HS-5 (cell line): Measurements from ENCODE around the gene ARHGEF1.

Experiments used
- DNase-seq: peaks from one replicate; pipeline ENCODE4 v3.0.0-alpha.2; 2012; ENCODE audit warnings: low read depth

Gene ARHGEF1

DNA sequence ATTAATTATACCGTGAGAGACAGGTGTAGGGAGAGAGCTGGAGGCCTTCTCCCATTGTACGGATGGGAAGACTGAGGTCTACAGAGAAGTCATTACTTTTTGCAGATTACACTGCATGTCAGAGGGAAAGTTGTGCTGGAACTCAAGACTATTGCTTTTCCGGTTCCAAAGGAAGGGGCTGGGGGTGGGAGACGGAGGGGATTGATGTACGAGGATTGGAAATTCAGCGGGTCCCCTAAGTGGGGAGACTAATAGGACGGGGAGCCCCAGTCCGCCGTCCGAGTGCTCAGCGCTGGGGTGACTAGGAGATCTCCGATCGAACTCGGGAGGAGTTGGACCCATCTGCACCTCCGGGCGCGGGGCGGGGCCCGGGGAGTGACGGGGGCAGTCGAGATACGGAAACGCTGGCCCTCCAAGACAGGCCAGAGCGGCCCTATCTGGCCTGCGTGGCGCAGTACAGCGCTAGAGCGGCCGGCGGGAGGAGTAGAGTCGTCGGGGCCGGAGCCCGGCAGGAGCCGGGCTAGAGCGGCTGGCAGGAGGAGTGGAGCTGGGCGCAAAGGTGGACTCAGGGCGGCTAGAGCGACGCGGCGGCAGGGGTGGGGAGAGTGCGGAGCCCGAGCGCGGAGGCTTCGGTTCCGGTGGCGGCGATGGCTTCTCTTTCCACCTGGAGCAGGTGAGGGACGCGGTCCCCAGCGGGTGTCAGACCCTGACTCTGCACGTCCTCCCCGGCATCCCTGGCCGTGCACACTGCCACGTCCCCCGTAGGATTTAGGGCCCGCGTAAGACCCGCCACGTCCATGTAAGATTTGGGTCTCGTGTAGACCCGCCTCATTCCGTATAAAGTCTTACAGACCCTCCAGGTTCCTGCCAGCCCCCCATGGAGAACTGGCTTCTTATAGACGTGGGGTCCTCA is 1.1 kb downstream of the ARHGEF1 start:
- peak; percentile 78 for DNase-seq

- DNase-seq: no peak
Measured at GRCh38 chr19:41886761-41887710, 4.1 kb downstream of the ARHGEF1 start.

- no peak for DNase-seq
Measured at GRCh38 chr19:41887711-41888382, 4.9 kb downstream of the ARHGEF1 start.

DNA sequence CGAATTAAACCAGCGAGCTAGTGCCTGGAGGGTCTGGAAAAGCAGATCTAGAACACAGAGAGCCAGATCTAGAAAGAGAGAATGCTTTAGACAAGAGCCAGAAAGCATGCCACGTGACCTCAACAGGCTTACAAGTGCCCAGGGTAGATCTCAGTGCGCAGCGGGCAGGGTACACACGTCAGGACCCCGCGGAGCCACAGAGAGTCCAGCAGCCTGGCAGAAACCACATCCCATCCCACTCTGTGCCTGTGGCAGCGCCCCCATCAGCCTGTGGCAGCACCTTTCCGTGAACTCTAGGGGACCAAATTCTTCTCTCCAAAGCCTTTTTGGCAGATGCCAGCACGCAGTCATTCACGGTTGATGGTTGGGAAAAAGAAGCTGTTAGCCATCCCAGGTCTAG is 5.9 kb downstream of the ARHGEF1 start:
- DNase-seq: no peak

DNA sequence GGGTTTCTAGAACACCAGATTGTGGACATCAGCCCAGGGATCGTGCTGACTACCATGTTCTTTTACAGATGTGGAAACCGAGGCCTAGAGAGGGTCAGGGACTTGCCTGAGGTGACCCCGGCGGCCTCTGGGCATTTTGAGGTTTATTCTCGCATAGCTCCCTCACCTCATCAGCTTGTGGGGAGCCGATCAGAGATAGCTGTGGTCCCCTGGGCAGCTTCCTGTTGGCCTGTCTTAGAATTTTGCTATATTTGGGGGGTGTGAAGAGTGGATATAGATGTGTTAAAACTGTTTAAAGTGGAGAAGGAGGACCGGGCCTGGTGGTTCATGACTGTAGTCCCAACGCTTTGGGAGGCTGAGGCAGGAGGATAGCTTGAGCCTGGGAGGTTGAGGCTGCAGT is 6.9 kb downstream of the ARHGEF1 start:
- no peak for DNase-seq

GRCh38 chr19:41890936-41891335 is 8.0 kb downstream of the ARHGEF1 start:
- no peak for DNase-seq

DNA sequence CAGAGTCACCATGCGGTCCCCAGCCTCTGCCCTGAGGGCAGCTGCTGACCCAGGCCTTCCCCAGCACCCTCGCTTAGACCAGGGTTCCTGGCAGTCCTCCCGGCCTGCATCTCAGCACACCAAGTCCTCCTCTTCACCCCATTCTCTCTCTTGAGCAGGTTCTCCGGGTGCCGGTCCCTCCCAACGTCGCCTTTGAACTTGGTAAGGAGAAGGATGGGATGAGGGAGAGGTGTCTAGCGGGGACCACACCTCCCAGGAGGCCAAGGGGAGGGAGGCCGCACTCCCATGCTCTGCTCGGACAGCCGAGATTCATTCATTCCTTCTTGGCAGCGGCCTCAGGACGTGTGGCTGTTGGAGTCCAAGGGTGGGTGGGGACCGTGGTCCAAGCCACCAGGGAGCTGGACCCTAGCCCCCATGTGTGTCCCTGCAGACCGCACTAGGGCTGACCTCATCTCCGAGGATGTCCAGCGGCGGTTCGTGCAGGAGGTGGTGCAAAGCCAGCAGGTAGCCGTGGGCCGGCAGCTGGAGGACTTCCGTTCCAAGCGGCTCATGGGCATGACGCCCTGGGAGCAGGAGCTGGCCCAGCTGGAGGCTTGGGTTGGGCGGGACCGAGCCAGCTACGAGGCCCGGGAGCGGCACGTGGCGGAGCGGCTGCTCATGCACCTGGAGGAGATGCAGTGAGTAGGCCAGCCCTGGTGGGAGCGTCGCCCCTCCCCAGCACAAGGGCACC is 9.4 kb downstream of the ARHGEF1 start:
- DNase-seq: no peak

DNA sequence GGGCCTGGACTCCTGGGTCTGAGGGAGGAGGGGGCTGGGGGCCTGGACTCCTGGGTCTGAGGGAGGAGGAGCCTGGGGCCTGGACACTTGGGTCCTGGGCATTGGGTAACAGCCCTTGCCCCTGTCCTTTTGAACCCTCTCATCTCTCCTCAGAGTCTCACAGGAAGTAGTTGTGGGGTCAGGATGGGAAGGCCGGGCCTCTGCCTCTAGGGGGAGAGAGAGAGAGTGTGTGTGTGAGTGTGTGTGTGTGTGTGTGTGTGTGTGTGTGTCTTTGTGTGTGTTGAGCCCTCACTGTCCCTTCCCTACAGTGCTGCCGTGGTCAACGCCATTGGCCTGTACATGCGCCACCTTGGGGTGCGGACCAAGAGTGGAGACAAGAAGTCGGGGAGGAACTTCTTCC is 10.9 kb downstream of the ARHGEF1 start:
- DNase-seq: no peak

DNA sequence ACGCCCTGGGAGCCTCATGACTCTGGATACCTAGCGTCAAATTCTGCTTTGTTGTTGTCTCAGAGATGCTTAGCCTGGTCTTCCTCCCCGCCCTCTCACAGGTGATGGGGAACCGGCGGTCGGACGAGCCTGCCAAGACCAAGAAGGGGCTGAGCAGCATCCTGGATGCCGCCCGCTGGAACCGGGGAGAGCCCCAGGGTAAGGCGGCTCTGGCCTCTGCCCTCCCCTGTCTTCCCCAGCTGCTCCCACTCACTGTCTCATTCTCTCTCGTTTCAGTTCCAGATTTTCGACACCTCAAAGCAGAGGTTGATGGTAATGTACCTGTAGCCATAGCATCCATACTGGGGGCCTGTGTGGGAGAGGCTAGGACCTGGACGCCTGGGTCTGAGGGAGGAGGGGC is 11.4 kb downstream of the ARHGEF1 start:
- DNase-seq: no peak

GRCh38 chr19:41895745-41896580 is 13.0 kb downstream of the ARHGEF1 start:
- no peak for DNase-seq

DNA sequence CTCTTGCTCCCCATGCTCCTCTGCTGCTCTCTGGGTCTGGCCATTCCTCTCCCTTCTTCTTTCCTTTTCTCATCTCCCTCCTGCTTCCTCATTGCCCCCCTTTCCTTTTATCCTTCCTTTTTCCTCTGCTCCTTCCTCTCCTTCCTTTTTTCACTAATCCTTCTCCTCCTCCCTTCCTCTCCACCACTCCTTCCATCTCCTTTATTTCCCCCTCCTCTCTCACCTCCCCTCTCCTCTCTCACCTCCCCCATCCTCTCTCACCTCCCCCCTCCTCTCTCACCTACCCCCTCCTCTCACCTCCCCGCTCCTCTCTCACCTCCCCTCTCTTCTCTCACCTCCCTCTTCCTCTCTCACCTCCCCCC is 13.6 kb downstream of the ARHGEF1 start:
- DNase-seq: no peak

DNA sequence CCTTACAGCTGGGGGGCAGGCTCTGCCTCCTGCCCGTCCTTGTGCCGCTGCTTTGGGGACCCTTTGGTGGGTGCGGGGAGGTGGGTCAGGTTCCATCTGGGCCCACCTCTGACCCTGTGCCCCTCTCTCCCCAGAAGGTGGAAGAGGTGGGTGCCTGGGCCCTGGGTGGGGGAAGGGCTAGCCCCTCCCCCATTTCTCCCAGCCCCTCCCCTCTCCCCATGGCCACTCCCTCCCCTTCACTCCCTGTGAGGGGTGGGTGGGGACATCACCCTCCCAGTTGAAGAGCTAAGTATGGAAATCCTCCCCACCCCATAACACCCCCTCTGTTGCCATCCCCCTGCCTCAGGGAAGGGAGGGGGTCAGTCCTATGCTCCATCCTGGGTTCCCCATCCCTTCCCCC is 14.2 kb downstream of the ARHGEF1 start:
- DNase-seq: no peak

DNA sequence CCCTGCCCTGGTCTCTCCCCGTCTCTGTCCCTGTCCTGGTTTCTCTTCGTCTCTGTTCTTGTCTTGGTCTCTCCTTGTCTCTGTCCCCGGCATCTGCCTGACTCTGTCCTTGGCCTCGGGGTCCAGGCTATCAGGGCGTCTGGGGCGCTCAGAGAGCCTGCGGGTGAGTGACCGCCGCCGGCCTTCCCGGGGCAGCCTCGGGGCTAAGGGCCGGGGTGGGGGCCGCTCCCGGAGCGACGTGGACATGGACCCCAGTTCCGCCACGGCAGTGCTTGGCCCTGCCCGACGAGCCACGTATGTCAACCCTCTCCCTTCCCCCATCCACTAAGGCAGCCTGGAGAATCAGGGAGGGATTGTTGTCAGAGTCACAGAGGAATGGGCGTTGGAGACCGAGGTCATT is 14.8 kb downstream of the ARHGEF1 start:
- DNase-seq: no peak

GRCh38 chr19:41898235-41898634 is 15.3 kb downstream of the ARHGEF1 start:
- no peak for DNase-seq

GRCh38 chr19:41901707-41902360 is 18.9 kb downstream of the ARHGEF1 start:
- DNase-seq: no peak

DNA sequence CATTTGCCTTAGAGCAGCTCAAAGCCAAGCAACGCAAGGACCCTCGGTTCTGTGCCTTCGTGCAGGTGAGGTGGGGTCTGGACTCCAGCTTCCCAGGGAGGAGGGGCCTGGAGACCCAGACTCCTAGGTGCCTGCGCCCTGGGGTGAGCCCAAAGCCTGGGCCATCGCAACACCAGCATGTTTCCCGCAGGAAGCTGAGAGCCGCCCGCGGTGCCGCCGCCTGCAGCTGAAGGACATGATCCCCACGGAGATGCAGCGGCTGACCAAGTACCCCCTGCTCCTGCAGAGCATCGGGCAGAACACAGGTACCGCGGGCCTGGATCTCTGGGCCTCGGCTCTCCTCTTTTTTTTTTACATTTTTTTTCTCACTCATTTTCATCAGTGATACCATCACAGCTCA is 19.6 kb downstream of the ARHGEF1 start:
- no peak for DNase-seq

- no peak for DNase-seq
Measured at GRCh38 chr19:41903193-41903953, 20.4 kb downstream of the ARHGEF1 start.

DNA sequence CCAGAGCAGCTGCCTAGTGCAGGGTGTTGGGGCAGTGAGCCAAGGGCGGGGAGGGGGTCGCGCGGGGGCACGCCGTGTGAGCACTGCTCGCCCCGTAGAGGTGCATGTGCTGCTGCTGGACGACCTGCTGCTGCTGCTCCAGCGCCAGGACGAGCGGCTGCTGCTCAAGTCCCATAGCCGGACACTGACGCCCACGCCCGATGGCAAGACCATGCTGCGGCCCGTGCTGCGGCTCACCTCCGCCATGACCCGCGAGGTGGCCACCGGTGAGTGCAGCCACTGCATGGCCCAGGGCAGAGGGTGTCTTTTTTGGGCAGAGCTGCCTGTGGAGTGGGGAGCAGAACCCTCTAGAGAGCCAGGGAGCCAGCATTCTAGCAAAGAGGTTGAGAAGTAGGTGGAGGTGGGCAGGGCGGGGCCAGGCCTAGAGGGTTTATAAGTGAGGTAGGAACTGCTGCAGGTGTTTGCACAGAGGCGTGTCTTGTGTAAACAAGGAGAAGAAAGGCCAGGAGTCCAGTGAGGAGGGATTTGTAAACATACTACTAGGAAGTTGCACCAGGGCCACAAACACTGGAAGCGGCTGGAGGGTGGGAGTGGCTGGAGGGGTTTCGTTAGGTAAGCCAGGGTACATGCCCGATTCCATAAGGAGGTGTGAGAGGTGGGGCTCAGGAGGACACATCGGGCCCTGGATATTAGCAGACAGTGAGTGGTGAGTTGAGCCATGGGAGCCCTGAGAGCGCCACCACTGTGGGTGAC is 21.3 kb downstream of the ARHGEF1 start:
- DNase-seq: no peak
